IPS-15b (cell line): ENCODE data around the gene RBMS2.
A peak's percentile ranks its signal among the peaks of the same experiment; 100 is the strongest.

Experiments
- H3K27me3 ChIP-seq: one replicate; pipeline ENCODE4 v1.6.1; 2013; ENCODE audit warnings: low read length; ENCODE audit not compliant: control insufficient read depth, insufficient read depth
- H3K36me3 ChIP-seq: one replicate; pipeline ENCODE4 v1.6.1; 2013; ENCODE audit warnings: low read length; ENCODE audit not compliant: control insufficient read depth, insufficient read depth
- H3K4me1 ChIP-seq: one replicate; pipeline ENCODE4 v1.6.1; 2013; ENCODE audit warnings: mild to moderate bottlenecking, low read length; ENCODE audit not compliant: control insufficient read depth, insufficient read depth
- H3K4me3 ChIP-seq: one replicate; pipeline ENCODE4 v1.5.1; 2013; ENCODE audit warnings: low read depth, low read length
- H3K9ac ChIP-seq: one replicate; pipeline ENCODE4 v1.6.1; 2013; ENCODE audit warnings: low read depth, mild to moderate bottlenecking, low read length
- H3K9me3 ChIP-seq: one replicate; pipeline ENCODE4 v1.6.1; 2013; ENCODE audit warnings: mild to moderate bottlenecking, low read length; ENCODE audit not compliant: control insufficient read depth, insufficient read depth

The RBMS2 gene

GRCh38 chr12:56520506-56520905 is 1.1 kb upstream of the RBMS2 start:
- Histone ChIP-seq H3K9ac (no peak overlapping the region), H3K4me3 (no peak overlapping the region), H3K9me3 (no peaks in the 10 kb centered on the region), H3K36me3 (no peaks in the 10 kb centered on the region), H3K4me1 (peaks cover 3% of the 10 kb centered on the region), H3K27me3 (peaks cover 2% of the 10 kb centered on the region)

GRCh38 chr12:56521209-56521589 is 421 bp upstream of the RBMS2 start:
- peaks cover 3% of the 10 kb centered on the region for H3K4me1 ChIP-seq
- no peak overlapping the region for H3K9ac ChIP-seq
- no peaks in the 10 kb centered on the region for H3K9me3 ChIP-seq
- H3K36me3 ChIP-seq, result no peaks in the 10 kb centered on the region
- H3K27me3 ChIP-seq, result peaks cover 2% of the 10 kb centered on the region
- no peak overlapping the region for H3K4me3 ChIP-seq

- Histone ChIP-seq H3K27me3 (peaks cover 2% of the 10 kb centered on the region), H3K4me3 (peak overlapping the region; percentile 80), H3K9ac (peak overlapping the region; percentile 76), H3K36me3 (no peaks in the 10 kb centered on the region), H3K4me1 (peaks cover 12% of the 10 kb centered on the region), H3K9me3 (no peaks in the 10 kb centered on the region)
These were observed 982 bp downstream of the RBMS2 start for GRCh38 chr12:56522411-56523193.

GRCh38 chr12:56528846-56529245 is 7.2 kb downstream of the RBMS2 start:
- Histone ChIP-seq H3K9me3 (no peaks in the 10 kb centered on the region), H3K9ac (no peak overlapping the region), H3K4me1 (peaks cover 11% of the 10 kb centered on the region), H3K27me3 (no peaks in the 10 kb centered on the region), H3K4me3 (no peak overlapping the region), H3K36me3 (no peaks in the 10 kb centered on the region)

GRCh38 chr12:56529656-56530055 is 8.0 kb downstream of the RBMS2 start:
- Histone ChIP-seq H3K9me3 (no peaks in the 10 kb centered on the region), H3K36me3 (no peaks in the 10 kb centered on the region), H3K4me1 (peaks cover 11% of the 10 kb centered on the region), H3K9ac (no peak overlapping the region), H3K27me3 (no peaks in the 10 kb centered on the region), H3K4me3 (no peak overlapping the region)

GRCh38 chr12:56530390-56531055 is 8.9 kb downstream of the RBMS2 start:
- Histone ChIP-seq H3K9me3 (no peaks in the 10 kb centered on the region), H3K4me1 (peaks cover 11% of the 10 kb centered on the region), H3K9ac (no peak overlapping the region), H3K4me3 (no peak overlapping the region), H3K36me3 (no peaks in the 10 kb centered on the region), H3K27me3 (no peaks in the 10 kb centered on the region)

GRCh38 chr12:56537546-56537945 is 15.9 kb downstream of the RBMS2 start:
- Histone ChIP-seq H3K27me3 (no peaks in the 10 kb centered on the region), H3K36me3 (no peaks in the 10 kb centered on the region), H3K9me3 (no peaks in the 10 kb centered on the region), H3K9ac (no peak overlapping the region), H3K4me1 (no peaks in the 10 kb centered on the region), H3K4me3 (no peak overlapping the region)

- no peak overlapping the region for H3K9ac ChIP-seq
- H3K9me3 ChIP-seq, result no peaks in the 10 kb centered on the region
- no peaks in the 10 kb centered on the region for H3K36me3 ChIP-seq
- no peak overlapping the region for H3K4me3 ChIP-seq
- no peaks in the 10 kb centered on the region for H3K4me1 ChIP-seq
- H3K27me3 ChIP-seq, result no peaks in the 10 kb centered on the region
These were observed 20.0 kb downstream of the RBMS2 start for GRCh38 chr12:56541631-56542030.

GRCh38 chr12:56542164-56542563 is 20.5 kb downstream of the RBMS2 start:
- no peak overlapping the region for H3K4me3 ChIP-seq
- no peaks in the 10 kb centered on the region for H3K36me3 ChIP-seq

GRCh38 chr12:56545023-56545604 is 23.5 kb downstream of the RBMS2 start:
- Histone ChIP-seq H3K9me3 (no peaks in the 10 kb centered on the region), H3K9ac (no peak overlapping the region), H3K4me1 (no peaks in the 10 kb centered on the region), H3K4me3 (no peak overlapping the region), H3K36me3 (no peaks in the 10 kb centered on the region), H3K27me3 (no peaks in the 10 kb centered on the region)

More at GRCh38 chr12:56542164-56542563, 20.5 kb downstream of the RBMS2 start:
- no peaks in the 10 kb centered on the region for H3K9me3 ChIP-seq
- H3K27me3 ChIP-seq, result no peaks in the 10 kb centered on the region
- H3K9ac ChIP-seq, result no peak overlapping the region
- H3K4me1 ChIP-seq, result no peaks in the 10 kb centered on the region

GRCh38 chr12:56546680-56547079 is 25.1 kb downstream of the RBMS2 start:
- Histone ChIP-seq H3K36me3 (no peaks in the 10 kb centered on the region), H3K4me1 (no peaks in the 10 kb centered on the region), H3K4me3 (no peak overlapping the region), H3K9me3 (no peaks in the 10 kb centered on the region), H3K9ac (no peak overlapping the region), H3K27me3 (no peaks in the 10 kb centered on the region)

- Histone ChIP-seq H3K9ac (no peak overlapping the region), H3K9me3 (no peaks in the 10 kb centered on the region), H3K36me3 (no peaks in the 10 kb centered on the region), H3K4me1 (no peaks in the 10 kb centered on the region), H3K4me3 (no peak overlapping the region), H3K27me3 (no peaks in the 10 kb centered on the region)
These were observed 29.4 kb downstream of the RBMS2 start for GRCh38 chr12:56551070-56551469.
